CD4-positive, alpha-beta T cell treated with Interleukin-4 for 1 hour (primary cell): ENCODE data around the gene SLC30A10.
"Not testable (repeated sequence)": the region's sequence is repeated elsewhere in the genome, so short reads cannot be mapped to it uniquely, and the experiment has no call there.

Experiments used
- DNase-seq, 2 donors: peaks; one replicate each; pipeline ENCODE4 v3.0.0-alpha.2; 2020 to 2022

The SLC30A10 gene

DNA sequence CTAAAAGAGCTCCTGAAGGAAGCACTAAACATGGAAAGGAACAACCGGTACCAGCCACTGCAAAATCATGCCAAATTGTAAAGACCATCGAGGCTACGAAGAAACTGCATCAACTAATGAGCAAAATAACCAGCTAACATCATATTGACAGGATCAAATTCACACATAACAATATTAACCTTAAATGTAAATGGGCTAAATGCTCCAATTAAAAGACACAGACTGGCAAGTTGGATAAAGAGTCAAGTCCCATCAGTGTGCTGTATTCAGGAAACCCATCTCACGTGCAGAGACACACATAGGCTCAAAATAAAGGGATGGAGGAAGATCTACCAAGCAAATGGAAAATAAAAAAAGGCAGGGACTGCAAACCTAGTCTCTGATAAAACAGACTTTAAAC lies 39.7 kb downstream of the SLC30A10 start:
- DNase-seq = not testable (repeated sequence)

DNA sequence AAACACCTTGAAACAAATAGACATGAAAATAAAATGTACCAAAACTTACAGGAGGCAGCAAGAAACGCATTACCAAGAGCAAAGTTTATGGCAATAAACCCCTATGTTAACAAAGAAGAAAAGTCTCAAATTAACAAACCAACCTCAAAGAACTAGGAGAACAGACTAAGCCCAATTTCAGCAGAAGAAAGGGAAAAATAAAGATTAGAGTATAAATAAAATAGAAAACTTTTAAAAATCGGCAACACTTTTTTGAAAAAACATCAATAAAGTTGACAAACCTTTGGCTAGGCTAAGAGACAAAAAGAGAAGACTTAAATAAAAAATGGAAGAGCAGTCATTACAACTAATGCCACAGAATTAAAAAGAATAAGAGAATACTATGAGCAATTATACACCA lies 42.7 kb downstream of the SLC30A10 start:
- no peak for DNase-seq

DNA sequence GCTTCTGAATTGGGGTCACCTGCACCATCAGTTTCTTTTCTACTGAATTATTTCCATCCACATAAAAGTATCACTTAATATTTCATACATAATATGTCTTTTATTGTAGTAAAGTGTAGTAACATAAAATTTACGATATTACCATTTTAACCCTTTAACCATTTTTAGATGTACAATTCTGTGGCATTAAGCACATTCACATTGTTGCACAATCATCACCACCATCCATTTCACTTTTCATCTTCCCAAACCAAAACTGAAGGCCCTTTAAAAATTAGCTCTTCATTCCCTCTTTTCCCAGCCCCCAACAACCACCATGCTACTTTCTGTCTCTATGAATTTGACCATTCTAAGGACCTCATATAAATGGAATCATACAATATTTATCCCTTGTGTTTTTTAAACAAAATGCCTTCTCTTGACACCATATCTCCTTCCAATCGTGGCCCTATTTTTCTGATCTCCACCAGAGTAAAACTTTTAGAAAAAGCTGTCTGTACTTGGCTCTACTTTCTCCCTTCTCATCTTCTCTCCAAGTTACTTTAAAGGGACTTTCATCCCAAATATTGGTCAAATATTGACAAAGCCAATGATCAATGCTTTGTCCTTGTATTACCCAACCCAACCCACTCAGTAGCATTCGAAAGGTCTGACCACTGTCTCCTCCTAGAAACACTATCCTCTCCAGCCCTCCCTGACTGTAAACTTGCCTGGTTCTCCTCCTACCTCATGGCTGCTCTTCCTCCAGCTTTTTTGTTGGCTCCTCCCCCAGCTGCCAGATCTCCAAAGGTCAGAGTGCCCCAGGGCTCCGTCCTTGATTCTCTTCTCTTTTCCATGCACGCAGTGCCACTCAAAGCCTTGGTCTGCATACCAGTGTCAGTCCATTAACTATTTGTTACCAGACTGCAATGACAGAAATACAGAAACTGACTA lies 44.7 kb downstream of the SLC30A10 start:
- DNase-seq = no peak

DNA sequence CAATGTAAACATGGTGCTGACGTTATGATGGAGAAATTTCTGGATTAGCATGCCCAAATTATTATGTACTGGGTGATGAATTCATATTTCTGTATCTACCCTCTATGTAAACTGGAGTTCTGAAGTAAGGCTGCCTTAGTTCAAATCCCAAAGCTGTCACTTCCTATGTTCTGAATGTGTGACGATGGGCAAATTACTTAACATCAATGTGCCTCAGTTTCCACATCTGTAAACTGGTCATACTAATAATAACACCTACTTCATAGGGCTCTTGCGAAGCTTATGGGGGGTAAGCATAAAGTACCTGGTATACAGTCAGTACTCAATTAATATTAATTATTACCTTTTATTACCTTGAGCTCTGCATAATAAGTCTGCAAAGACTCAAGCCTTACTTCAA lies 45.6 kb downstream of the SLC30A10 start:
- DNase-seq = no peak

DNA sequence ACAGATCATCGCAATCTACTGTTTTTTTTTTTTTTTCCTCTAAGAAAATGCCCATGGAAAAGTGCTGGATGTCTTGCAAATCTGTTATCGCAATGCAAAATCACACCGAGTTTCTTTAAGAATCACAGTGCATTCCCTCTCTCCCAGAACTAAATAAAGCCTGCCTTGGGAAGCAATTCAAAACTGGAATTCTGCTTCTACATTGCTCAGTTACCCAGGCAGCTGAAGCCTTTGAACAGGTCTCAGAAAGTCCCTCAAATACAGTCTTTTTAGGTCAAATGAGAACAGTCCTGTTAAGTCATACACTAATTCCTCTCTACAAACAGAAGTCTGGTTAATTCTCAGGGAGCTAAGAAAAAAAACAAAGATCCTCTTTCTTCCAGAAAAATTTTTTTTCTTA lies 46.3 kb downstream of the SLC30A10 start:
- no peak for DNase-seq

DNA sequence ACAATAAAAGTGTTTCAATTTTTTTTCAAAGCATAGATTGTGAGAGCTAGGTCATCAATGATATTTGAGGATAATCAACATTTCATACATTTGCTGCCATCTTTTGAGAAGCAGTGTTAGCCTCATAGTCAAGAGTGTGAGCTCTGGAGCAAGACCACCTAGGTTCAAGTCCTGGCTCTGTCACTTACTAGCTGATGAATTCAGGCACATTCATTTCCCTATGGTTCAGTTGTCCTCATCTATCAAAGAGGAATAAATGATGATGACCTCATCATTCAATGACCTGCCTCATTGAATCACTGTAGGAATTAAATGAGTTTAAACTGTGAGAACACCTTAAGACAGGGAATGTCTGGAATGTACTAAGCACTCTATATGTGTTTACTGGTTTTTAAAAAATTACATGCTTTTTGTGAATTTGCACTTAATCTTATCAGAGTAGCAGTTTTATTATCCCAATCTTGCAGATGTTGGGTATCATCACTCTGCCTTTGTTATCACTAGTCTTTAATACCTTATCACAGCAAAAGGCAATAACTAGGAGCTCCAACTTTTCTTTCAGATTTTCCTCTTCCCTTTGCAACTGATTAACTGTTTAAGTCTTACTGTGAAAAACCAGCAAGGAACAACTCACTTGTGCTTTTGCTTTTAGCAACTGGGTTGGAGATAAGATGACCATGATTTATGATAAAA lies 47.4 kb downstream of the SLC30A10 start:
- no peak for DNase-seq

DNA sequence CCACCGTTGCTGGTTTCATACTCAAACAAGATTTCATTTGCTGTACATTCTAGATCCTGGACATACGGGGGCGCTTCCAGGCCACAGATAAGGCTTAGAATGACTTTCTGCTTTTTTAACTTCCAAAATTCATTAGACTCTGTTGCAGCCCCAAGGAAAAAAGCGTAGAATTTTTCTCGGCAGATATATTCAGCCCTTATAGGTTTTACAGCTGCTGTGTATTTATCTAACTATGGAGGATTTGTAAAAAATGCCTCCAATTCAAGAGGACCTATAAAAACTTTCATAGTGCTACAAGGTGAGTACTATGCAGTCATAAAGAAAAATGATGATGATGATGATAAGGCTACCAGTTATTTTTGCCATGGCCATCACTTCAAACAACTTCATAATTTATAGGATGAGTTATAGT lies 51.6 kb downstream of the SLC30A10 start:
- no peak for DNase-seq

DNA sequence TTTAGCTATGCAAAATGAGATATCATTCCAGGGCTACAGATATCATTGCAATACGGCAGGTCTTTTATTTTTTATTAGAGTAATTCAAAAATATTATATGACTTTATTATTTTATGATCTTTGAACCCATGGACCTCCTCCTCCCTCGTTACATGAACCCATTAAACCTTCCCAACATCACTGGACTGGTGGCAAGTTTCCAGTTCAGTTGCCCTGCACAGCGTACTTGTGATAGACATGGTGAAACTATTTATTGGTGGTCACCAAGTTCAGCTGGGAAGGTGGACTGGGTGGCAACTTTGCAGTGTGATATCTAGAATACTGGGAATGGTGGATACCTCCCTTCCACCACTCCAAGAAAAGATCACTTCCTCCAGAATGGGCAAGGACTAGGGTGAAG lies 52.5 kb downstream of the SLC30A10 start:
- DNase-seq = no peak

DNA sequence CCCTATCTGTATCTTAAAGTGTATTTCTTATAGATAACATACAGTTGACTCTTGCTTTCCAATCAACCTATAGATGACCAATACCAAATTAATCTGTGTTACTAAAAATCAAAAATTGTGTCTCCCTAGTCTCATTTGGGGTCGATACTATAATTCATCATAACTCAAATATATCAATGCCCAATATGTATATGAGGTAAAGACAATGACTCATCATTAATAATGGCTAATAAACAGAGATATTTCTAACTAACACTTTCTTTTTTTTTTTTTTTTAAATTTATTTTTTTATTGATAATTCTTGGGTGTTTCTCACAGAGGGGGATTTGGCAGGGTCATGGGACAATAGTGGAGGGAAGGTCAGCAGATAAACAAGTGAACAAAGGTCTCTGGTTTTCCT lies 55.8 kb downstream of the SLC30A10 start:
- DNase-seq = not testable (repeated sequence)

DNA sequence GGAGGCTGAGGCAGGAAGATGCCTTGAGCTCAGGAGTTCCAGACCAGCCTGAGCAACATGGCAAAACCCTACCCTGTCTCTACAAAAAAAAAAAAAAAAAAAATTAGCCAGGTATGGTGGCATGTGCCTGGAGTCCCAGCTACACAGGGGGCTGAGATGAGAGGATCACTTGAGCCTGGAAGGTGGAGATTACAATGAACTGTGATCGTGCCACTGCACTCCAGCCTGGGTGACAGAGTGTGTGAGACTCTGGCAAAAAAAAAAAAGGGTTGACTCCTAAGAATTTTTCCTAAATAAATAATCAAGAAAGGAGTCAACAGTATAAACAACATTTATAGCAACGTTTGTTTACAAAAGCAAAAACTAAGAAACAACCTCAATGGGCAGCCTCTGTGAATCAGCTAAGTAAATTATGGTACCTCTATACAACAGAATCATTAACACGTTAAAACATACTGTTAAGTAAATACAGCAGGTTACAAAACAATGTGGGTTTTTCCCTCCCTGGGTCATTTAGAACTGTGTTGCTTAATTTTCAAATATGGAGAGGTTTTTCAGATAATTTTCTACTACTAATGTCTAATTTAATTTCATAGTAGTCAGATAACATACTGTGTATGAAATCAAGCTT lies 56.8 kb downstream of the SLC30A10 start:
- DNase-seq = no peak

DNA sequence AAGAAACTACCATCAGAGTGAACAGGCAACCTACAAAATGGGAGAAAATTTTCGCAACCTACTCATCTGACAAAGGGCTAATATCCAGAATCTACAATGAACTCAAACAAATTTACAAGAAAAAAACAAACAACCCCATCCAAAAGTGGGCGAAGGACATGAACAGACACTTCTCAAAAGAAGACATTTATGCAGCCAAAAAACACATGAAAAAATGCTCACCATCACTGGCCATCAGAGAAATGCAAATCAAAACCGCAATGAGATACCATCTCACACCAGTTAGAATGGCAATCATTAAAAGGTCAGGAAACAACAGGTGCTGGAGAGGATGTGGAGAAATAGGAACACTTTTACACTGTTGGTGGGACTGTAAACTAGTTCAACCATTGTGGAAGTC lies 59.7 kb downstream of the SLC30A10 start:
- DNase-seq = not testable (repeated sequence)
